H1 (cell line): ENCODE results near the gene LAMA4. TPM values are rescaled to one million over a fixed set of nuclear protein-coding genes. Genes with fewer than 3 reads are reported as not detected.

ENCODE experiments used
- EGR1 ChIP-seq: IDR thresholded peaks from 2 replicates; pipeline ENCODE4 v1.6.1; 2011; ENCODE audit warnings: low read depth, low read length, borderline replicate concordance
- GTF2F1 ChIP-seq: IDR thresholded peaks from 2 replicates; pipeline ENCODE4 v1.6.1; 2012; ENCODE audit warnings: low read depth, low read length, improper control_type of control experiment, borderline replicate concordance
- SRF ChIP-seq: IDR thresholded peaks from 2 replicates; pipeline ENCODE4 v1.6.1; 2011; ENCODE audit warnings: mild to moderate bottlenecking, low read depth, low read length, moderate library complexity
- polyA plus RNA-seq, 7 experiments: library from polyadenylated mRNA; depleted of rRNA in 3 of 7; stranded (reverse) in 5 of 7; unstranded in 2 of 7; fragments of >200 nt in 5 of 7; fragments of 200-250 nt in 2 of 7; gene quantifications; 1 replicate in 5 of 7; 2 replicates in 1 of 7; 4 replicates in 1 of 7; pipeline versions ENCODE4 v1.2.1 to v1.2.3, GENCODE V29; 2011 to 2013; ENCODE audit warnings: missing spikeins in 2 of 7, mixed read lengths in 2 of 7
- total RNA-seq: library from RNA; stranded (reverse); fragmentation: NEBNext Ultra II Directional; extraction: Animal tissue kit (Norgen Biotek cat#: 25700); gene quantifications from 2 replicates; pipeline ENCODE4 v1.2.1, GENCODE V29; 2021
- TF ChIP-seq, protein P1 (sequence below): IDR thresholded peaks from 2 replicates; pipeline ENCODE4 v1.6.1; 2011; ENCODE audit warnings: low read length, improper control_type of control experiment

LAMA4 gene
- total and polyA plus RNA-seq, 2 of the 8 experiments (the other 6 are each of a cell fraction or from before 2014, with no cell fraction given), result 0.95 to 1.5 TPM

DNA sequence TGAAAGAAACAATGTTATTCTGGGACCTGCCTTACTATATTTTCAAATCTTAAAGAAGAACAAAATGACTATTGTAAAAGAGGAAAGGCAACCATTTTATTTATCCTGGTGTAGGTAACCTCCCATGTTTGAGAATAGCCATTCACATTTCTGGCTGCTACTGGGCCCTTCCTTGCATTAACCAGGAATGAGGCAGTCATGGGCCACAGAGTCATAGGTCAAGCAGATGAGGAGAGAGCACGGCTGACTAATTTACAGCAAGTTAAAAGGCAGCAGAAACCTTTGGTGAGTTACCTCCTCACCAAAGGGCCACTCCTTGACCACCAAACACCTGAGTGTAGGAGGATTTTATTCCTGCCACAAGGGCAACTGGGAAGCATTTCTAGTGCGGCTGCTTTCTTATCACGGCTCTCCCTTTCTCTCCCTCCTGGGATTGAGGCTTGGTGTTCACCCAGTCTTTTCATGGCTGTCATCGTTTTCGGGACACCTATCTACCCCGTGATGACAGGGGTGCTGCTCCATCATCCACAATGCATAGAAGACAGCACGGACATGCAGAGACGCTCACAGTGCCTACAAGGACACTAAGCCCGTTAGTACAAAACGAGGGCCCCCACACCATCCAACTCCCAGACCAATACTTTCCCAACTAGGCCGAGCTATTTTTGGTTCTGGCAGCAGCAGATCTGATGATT lies 4.4 kb upstream of the LAMA4 start (continued):
- TF ChIP-seq GTF2F1 (no peak), EGR1 (no peak), SRF (no peak)
- TF ChIP-seq, protein P1, sequence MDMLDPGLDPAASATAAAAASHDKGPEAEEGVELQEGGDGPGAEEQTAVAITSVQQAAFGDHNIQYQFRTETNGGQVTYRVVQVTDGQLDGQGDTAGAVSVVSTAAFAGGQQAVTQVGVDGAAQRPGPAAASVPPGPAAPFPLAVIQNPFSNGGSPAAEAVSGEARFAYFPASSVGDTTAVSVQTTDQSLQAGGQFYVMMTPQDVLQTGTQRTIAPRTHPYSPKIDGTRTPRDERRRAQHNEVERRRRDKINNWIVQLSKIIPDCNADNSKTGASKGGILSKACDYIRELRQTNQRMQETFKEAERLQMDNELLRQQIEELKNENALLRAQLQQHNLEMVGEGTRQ, result no peak
- TF ChIP-seq, all 59 proteins: peak for 0
